Measurements from ENCODE around the gene CCL14. TPM values are rescaled to one million over a fixed set of nuclear protein-coding genes. Genes with fewer than 3 reads are reported as not detected.

The CCL14 gene
- total and polyA plus RNA-seq, 4 donors = 1.9 to 124 (median 40.2) TPM

DNA sequence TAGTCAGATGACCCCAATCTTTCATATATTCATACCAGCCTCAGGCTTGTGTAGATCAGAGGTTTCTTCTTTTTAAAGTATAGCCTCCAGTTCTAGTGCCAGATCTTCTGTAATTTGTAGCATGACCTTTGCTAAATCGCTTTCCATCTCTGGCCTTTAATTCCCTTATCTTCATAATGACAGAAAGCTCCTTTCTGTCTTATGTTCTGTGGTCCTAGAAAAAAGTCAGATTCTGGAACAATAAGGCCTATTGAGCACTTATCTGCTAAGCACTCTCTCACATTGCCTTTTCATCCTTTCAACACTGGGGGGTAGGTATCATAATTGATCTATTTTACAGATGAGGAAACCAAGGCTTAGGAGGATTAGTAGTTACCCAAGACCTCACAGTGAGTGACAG lies 14.5 kb downstream of the CCL14 start:
- no peaks in the 10 kb centered on the region for H3K9me3 ChIP-seq (ENCODE audit: control insufficient read depth in 4 of 4, low read length in 3 of 4)
- no peak for DNase-seq (ENCODE audit: low spot score)
- H3K9ac ChIP-seq (ENCODE audit: low read depth in 1 of 2, low read length in 2 of 2) = no peak overlapping the region
- H3K4me3 ChIP-seq (ENCODE audit: low read depth in 1 of 3, low read length in 3 of 3) = no peak overlapping the region
- TF ChIP-seq SP1 (IDR thresholded peaks at IDR 0.05) (no peak), RXRA (IDR thresholded peaks at IDR 0.05) (no peak), EGR1 (IDR thresholded peaks at IDR 0.05; ENCODE audit: low read depth in 2 of 2) (no peak), JUND (IDR thresholded peaks at IDR 0.05) (no peak), HNF4A (conservative IDR thresholded peaks at IDR 0.05) (no peak), YY1 (IDR thresholded peaks at IDR 0.05) (no peak), HNF4G (IDR thresholded peaks at IDR 0.05) (no peak), FOXA1 (IDR thresholded peaks at IDR 0.05) (no peak), GABPA (IDR thresholded peaks at IDR 0.05 in 1 of 2, conservative IDR thresholded peaks at IDR 0.05 in 1 of 2) (no peak), NR2F2 (IDR thresholded peaks at IDR 0.05) (no peak), TAF1 (conservative IDR thresholded peaks at IDR 0.05) (no peak), FOXA2 (IDR thresholded peaks at IDR 0.05) (no peak), RAD21 (IDR thresholded peaks at IDR 0.05) (no peak)
- TF ChIP-seq, protein P1, sequence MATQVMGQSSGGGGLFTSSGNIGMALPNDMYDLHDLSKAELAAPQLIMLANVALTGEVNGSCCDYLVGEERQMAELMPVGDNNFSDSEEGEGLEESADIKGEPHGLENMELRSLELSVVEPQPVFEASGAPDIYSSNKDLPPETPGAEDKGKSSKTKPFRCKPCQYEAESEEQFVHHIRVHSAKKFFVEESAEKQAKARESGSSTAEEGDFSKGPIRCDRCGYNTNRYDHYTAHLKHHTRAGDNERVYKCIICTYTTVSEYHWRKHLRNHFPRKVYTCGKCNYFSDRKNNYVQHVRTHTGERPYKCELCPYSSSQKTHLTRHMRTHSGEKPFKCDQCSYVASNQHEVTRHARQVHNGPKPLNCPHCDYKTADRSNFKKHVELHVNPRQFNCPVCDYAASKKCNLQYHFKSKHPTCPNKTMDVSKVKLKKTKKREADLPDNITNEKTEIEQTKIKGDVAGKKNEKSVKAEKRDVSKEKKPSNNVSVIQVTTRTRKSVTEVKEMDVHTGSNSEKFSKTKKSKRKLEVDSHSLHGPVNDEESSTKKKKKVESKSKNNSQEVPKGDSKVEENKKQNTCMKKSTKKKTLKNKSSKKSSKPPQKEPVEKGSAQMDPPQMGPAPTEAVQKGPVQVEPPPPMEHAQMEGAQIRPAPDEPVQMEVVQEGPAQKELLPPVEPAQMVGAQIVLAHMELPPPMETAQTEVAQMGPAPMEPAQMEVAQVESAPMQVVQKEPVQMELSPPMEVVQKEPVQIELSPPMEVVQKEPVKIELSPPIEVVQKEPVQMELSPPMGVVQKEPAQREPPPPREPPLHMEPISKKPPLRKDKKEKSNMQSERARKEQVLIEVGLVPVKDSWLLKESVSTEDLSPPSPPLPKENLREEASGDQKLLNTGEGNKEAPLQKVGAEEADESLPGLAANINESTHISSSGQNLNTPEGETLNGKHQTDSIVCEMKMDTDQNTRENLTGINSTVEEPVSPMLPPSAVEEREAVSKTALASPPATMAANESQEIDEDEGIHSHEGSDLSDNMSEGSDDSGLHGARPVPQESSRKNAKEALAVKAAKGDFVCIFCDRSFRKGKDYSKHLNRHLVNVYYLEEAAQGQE (IDR thresholded peaks at IDR 0.05) = no peak
- TF ChIP-seq, protein P2, sequence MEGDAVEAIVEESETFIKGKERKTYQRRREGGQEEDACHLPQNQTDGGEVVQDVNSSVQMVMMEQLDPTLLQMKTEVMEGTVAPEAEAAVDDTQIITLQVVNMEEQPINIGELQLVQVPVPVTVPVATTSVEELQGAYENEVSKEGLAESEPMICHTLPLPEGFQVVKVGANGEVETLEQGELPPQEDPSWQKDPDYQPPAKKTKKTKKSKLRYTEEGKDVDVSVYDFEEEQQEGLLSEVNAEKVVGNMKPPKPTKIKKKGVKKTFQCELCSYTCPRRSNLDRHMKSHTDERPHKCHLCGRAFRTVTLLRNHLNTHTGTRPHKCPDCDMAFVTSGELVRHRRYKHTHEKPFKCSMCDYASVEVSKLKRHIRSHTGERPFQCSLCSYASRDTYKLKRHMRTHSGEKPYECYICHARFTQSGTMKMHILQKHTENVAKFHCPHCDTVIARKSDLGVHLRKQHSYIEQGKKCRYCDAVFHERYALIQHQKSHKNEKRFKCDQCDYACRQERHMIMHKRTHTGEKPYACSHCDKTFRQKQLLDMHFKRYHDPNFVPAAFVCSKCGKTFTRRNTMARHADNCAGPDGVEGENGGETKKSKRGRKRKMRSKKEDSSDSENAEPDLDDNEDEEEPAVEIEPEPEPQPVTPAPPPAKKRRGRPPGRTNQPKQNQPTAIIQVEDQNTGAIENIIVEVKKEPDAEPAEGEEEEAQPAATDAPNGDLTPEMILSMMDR (IDR thresholded peaks at IDR 0.05; ENCODE audit: low read depth, low read length, missing input control) = no peak
- TF ChIP-seq, protein P3, sequence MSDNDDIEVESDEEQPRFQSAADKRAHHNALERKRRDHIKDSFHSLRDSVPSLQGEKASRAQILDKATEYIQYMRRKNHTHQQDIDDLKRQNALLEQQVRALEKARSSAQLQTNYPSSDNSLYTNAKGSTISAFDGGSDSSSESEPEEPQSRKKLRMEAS (IDR thresholded peaks at IDR 0.05) = no peak
- TF ChIP-seq, protein P4, sequence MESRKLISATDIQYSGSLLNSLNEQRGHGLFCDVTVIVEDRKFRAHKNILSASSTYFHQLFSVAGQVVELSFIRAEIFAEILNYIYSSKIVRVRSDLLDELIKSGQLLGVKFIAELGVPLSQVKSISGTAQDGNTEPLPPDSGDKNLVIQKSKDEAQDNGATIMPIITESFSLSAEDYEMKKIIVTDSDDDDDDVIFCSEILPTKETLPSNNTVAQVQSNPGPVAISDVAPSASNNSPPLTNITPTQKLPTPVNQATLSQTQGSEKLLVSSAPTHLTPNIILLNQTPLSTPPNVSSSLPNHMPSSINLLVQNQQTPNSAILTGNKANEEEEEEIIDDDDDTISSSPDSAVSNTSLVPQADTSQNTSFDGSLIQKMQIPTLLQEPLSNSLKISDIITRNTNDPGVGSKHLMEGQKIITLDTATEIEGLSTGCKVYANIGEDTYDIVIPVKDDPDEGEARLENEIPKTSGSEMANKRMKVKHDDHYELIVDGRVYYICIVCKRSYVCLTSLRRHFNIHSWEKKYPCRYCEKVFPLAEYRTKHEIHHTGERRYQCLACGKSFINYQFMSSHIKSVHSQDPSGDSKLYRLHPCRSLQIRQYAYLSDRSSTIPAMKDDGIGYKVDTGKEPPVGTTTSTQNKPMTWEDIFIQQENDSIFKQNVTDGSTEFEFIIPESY (IDR thresholded peaks at IDR 0.05) = no peak
- TF ChIP-seq, protein P5, sequence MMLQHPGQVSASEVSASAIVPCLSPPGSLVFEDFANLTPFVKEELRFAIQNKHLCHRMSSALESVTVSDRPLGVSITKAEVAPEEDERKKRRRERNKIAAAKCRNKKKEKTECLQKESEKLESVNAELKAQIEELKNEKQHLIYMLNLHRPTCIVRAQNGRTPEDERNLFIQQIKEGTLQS (IDR thresholded peaks at IDR 0.05) = no peak
- WGBS = 88% methylated on average over 1 of the region's 1 CpG
- peaks cover 0 to 3% (median under 1%) of the 10 kb centered on the region in 4 donors for H3K36me3 ChIP-seq (ENCODE audit: control insufficient read depth in 4 of 4, insufficient read depth in 3 of 4, low read depth in 1 of 4, low read length in 3 of 4)
- H3K27ac ChIP-seq (ENCODE audit: low read depth in 1 of 2, low read length in 2 of 2) = peak overlapping the region; percentile 87 to 91
- no peaks in the 10 kb centered on the region for H3K27me3 ChIP-seq (ENCODE audit: control insufficient read depth in 4 of 4, insufficient read depth in 4 of 4, low read length in 3 of 4)
- peaks cover 11 to 70% (median 61%) of the 10 kb centered on the region in 4 donors for H3K4me1 ChIP-seq (ENCODE audit: control insufficient read depth in 4 of 4, insufficient read depth in 4 of 4, low read length in 3 of 4)

All from liver (tissue), 9 donors.